Thyroid gland (tissue), 4 donors: ENCODE measurements around the gene ZNF750.

Source experiments
- POLR2A ChIP-seq, 2 donors: fragments of 450-650 bp; IDR thresholded peaks; one replicate each; pipeline ENCODE4 v1.6.1; 2017; ENCODE audit warnings: antibody characterized with exemption in 2 of 2, mild to moderate bottlenecking in 2 of 2, moderate library complexity in 1 of 2
- TF ChIP-seq, protein P1 (sequence below), 6 experiments: fragments of 200-600 bp in 3 of 6; fragments of 450-650 bp in 3 of 6; sonication (generic) in 3 of 6; IDR thresholded peaks; one replicate each; pipeline ENCODE4 v1.5.1; 2016 to 2019; ENCODE audit warnings: antibody characterized with exemption in 6 of 6, mild to moderate bottlenecking in 2 of 6, inconsistent platforms in 1 of 6, moderate library complexity in 1 of 6

GRCh38 chr17:82787081-82787848, 52.6 kb downstream of the ZNF750 start:
- TF ChIP-seq, protein P1, sequence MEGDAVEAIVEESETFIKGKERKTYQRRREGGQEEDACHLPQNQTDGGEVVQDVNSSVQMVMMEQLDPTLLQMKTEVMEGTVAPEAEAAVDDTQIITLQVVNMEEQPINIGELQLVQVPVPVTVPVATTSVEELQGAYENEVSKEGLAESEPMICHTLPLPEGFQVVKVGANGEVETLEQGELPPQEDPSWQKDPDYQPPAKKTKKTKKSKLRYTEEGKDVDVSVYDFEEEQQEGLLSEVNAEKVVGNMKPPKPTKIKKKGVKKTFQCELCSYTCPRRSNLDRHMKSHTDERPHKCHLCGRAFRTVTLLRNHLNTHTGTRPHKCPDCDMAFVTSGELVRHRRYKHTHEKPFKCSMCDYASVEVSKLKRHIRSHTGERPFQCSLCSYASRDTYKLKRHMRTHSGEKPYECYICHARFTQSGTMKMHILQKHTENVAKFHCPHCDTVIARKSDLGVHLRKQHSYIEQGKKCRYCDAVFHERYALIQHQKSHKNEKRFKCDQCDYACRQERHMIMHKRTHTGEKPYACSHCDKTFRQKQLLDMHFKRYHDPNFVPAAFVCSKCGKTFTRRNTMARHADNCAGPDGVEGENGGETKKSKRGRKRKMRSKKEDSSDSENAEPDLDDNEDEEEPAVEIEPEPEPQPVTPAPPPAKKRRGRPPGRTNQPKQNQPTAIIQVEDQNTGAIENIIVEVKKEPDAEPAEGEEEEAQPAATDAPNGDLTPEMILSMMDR (IDR thresholded peaks at IDR 0.05) = no peak
- no peak for TF ChIP-seq POLR2A (IDR thresholded peaks at IDR 0.05)
